OCI-LY1 (cell line): ENCODE data around the gene TOGARAM2.

Experiments used
- H2AFZ ChIP-seq: fragments of 200-600 bp; sonication (generic), shearing (Covaris generic); 2 replicates; pipeline ENCODE4 v1.6.0; 2014; ENCODE audit warnings: antibody characterized with exemption, mild to moderate bottlenecking, low read length
- H3F3A ChIP-seq: fragments of 200-600 bp; sonication (generic), shearing (Covaris generic); 2 replicates; pipeline ENCODE4 v1.6.0; 2014; ENCODE audit warnings: mild to moderate bottlenecking, antibody characterized with exemption, low read length, moderate library complexity; ENCODE audit not compliant: insufficient read depth
- H3K27ac ChIP-seq: fragments of 200-600 bp; sonication (generic); 2 replicates; pipeline ENCODE4 v1.5.1; 2014; ENCODE audit warnings: low read length, mixed run types, mild to moderate bottlenecking, low read depth; ENCODE audit not compliant: poor library complexity, severe bottlenecking
- H3K27me3 ChIP-seq: fragments of 200-600 bp; sonication (generic); 2 replicates; pipeline ENCODE4 v1.6.0; 2014; ENCODE audit warnings: antibody characterized with exemption, mild to moderate bottlenecking, low read length, moderate library complexity; ENCODE audit not compliant: insufficient read depth
- H3K36me3 ChIP-seq: fragments of 200-600 bp; sonication (generic); 2 replicates; pipeline ENCODE4 v1.6.1; 2014; ENCODE audit warnings: mild to moderate bottlenecking, antibody characterized with exemption, low read length, moderate library complexity, mixed read lengths; ENCODE audit not compliant: insufficient read depth
- H3K4me1 ChIP-seq: fragments of 200-600 bp; sonication (generic); 2 replicates; pipeline ENCODE4 v1.5.1; 2014; ENCODE audit warnings: mild to moderate bottlenecking, low read length, moderate library complexity; ENCODE audit not compliant: insufficient read depth, severe bottlenecking
- H3K4me2 ChIP-seq: fragments of 200-600 bp; sonication (generic), shearing (Covaris generic); 2 replicates; pipeline ENCODE4 v1.6.1; 2014; ENCODE audit warnings: low read length
- H3K4me3 ChIP-seq: fragments of 200-600 bp; sonication (generic); 2 replicates; pipeline ENCODE4 v1.5.1; 2014; ENCODE audit warnings: low read length, low read depth, mild to moderate bottlenecking, mixed read lengths; ENCODE audit not compliant: poor library complexity, severe bottlenecking
- H3K79me2 ChIP-seq: fragments of 200-600 bp; shearing (Covaris generic); 2 replicates; pipeline ENCODE4 v1.6.1; 2016; ENCODE audit warnings: mixed run types, low read length, mixed read lengths; ENCODE audit not compliant: insufficient read depth
- H3K9ac ChIP-seq: fragments of 200-600 bp; sonication (generic), shearing (Covaris generic); 2 replicates; pipeline ENCODE4 v1.6.1; 2014; ENCODE audit warnings: mild to moderate bottlenecking, low read length, mixed read lengths
- H3K9me2 ChIP-seq: fragments of 200-600 bp; sonication (generic), shearing (Covaris generic); 2 replicates; pipeline ENCODE4 v1.6.1; 2014; ENCODE audit warnings: low read depth, mild to moderate bottlenecking, low read length, mixed read lengths
- H3K9me3 ChIP-seq: fragments of 200-600 bp; shearing (Covaris generic); 2 replicates; pipeline ENCODE4 v1.6.1; 2014; ENCODE audit warnings: low read length, mixed read lengths
- H4K20me1 ChIP-seq: fragments of 200-600 bp; sonication (generic), shearing (Covaris generic); 2 replicates; pipeline ENCODE4 v1.6.0; 2016; ENCODE audit warnings: mild to moderate bottlenecking, low read length; ENCODE audit not compliant: insufficient read depth
- EZH2 ChIP-seq: fragments of 200-600 bp; sonication (generic), shearing (Covaris generic); IDR thresholded peaks from 2 replicates; pipeline ENCODE4 v1.8.0; 2017; ENCODE audit warnings: borderline replicate concordance, mixed run types, mild to moderate bottlenecking, antibody characterized with exemption, low read length, moderate library complexity, mixed read lengths
- TF ChIP-seq, protein P1 (sequence below): fragments of 200-600 bp; sonication (generic), shearing (Covaris generic); IDR thresholded peaks from 2 replicates; pipeline ENCODE4 v1.5.1; 2017; ENCODE audit warnings: mild to moderate bottlenecking, antibody characterized with exemption, low read length, moderate library complexity, mixed read lengths

The TOGARAM2 gene

DNA sequence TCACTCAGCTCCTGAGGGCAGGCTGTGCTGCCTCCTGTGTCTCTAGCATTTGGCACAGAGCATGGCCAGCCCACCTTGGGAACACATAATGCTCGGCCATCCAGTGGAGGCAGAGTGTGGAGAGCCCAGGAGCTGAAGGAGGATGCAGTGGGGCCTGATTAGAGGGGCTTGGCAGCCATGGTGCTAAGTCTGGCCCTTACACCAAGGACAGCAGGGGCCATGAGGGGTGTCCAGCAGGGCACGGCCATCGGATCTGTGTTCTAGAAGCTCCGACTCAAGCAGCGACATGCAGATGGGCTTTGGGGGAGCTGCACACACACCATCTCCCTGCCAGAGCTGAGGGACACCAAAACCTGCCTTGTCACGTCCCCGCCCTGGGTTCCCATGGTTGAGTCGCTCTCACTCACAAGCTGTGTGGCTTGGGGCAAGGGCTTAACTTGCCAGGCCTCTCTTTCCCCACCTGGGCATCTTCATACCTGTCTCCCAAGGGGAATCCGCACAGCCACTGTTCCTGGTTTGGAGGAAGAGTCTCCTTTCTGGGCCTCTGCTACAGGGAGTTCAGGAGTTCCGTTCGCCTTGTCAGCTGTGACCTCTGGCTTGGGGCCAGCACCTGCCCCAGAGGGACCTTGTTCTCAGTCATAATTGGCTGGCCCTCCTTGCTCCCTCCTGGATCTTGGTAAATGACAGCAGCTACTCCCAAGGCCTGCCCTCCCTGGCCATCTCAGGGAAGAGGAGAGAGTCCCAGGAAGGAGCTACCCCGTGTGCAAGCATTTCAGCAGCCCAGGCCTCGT is 1.3 kb upstream of the TOGARAM2 start:
- no peaks in the 10 kb centered on the region for H3F3A ChIP-seq
- H3K4me2 ChIP-seq: no peak overlapping the region
- no peaks in the 10 kb centered on the region for H3K36me3 ChIP-seq
- H3K9ac ChIP-seq: no peak overlapping the region
- H3K9me2 ChIP-seq: no peaks in the 10 kb centered on the region
- H3K4me3 ChIP-seq: no peak overlapping the region
- H3K4me1 ChIP-seq: no peaks in the 10 kb centered on the region
- no peaks in the 10 kb centered on the region for H3K9me3 ChIP-seq
- no peaks in the 10 kb centered on the region for H3K79me2 ChIP-seq
- no peak overlapping the region for H2AFZ ChIP-seq
- H4K20me1 ChIP-seq: no peaks in the 10 kb centered on the region
- TF ChIP-seq, protein P1, sequence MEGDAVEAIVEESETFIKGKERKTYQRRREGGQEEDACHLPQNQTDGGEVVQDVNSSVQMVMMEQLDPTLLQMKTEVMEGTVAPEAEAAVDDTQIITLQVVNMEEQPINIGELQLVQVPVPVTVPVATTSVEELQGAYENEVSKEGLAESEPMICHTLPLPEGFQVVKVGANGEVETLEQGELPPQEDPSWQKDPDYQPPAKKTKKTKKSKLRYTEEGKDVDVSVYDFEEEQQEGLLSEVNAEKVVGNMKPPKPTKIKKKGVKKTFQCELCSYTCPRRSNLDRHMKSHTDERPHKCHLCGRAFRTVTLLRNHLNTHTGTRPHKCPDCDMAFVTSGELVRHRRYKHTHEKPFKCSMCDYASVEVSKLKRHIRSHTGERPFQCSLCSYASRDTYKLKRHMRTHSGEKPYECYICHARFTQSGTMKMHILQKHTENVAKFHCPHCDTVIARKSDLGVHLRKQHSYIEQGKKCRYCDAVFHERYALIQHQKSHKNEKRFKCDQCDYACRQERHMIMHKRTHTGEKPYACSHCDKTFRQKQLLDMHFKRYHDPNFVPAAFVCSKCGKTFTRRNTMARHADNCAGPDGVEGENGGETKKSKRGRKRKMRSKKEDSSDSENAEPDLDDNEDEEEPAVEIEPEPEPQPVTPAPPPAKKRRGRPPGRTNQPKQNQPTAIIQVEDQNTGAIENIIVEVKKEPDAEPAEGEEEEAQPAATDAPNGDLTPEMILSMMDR: no peak
- TF ChIP-seq EZH2: no peak
- H3K27ac ChIP-seq: no peak overlapping the region
- no peaks in the 10 kb centered on the region for H3K27me3 ChIP-seq

DNA sequence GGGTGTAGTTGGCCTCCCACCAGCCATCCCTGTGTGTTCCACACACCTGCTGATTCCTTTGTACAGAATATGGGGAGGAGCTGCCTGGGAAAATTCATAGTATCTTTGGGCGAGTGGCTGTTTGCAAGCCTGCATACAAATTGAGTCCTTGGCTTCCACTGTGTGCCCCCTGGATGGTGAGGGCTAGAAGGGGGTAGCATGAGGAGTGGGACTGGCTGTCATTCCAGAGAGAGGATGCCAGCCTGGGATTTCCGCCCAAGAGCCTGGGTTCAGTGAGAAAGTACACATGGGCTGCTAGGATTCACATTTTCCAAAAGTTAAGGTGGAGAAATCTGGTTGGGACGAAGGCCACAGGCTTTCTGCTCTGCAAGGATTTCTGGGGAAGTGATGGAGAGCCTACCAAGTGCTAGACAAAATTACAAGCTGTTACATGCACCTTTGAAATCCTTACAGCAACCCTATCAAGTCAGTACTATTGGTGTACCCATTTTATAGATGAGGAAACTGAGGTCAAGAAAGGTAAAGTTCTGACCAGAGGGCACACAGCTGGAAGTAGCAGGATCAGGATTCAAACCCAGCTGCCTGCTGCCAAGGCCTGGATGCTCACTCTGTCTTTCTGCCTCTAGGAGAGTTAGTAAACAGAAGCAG is 606 bp upstream of the TOGARAM2 start:
- no peak for TF ChIP-seq EZH2
- TF ChIP-seq, protein P1: no peak
- no peaks in the 10 kb centered on the region for H3K9me2 ChIP-seq

DNA sequence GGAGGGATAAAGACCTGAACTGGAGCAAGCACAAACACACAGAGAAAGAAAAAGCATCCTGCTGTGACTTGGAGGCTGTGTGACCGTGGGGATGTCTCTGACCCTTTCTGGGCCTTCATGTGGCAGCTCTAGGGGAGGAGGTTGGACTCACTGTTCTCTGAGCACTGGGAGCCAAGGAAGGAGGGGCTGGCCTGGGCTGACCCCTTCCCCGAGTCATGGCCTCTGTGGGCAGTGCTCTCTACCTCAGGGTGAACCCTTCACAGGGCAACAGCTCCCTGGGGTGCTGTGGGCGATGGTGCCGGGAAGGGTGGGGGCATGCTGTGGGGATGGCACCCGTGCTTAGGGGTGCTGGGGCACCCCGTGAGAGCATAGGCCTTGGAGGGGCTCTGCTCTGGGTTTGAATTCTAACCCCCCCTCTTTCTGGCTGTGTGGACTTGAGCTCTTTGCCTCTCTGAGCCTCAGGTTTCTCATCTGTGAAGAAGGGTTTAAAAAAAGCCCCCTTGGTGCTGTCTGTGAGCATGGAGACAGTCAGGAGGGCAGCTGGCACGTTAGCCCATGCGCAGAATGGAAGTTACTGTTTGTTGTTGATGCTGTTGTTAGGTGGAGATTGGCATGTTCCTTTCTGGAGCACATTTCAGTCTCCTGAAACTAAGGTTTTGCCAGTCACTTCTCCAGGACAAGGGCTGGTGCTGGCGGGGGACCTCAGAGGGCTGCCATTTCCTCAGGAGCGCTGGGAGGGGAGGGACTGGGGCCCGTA is 700 bp downstream of the TOGARAM2 start:
- no peaks in the 10 kb centered on the region for H3K9me3 ChIP-seq
- H4K20me1 ChIP-seq: no peaks in the 10 kb centered on the region
- no peaks in the 10 kb centered on the region for H3K36me3 ChIP-seq
- H3K27ac ChIP-seq: no peak overlapping the region
- no peak overlapping the region for H3K4me2 ChIP-seq
- H3K4me3 ChIP-seq: no peak overlapping the region
- H3K9me2 ChIP-seq: no peaks in the 10 kb centered on the region
- H3K9ac ChIP-seq: no peak overlapping the region
- no peak for TF ChIP-seq EZH2
- TF ChIP-seq, protein P1: no peak
- H3K4me1 ChIP-seq: no peaks in the 10 kb centered on the region
- H3K79me2 ChIP-seq: no peaks in the 10 kb centered on the region
- H3F3A ChIP-seq: no peaks in the 10 kb centered on the region
- H3K27me3 ChIP-seq: no peaks in the 10 kb centered on the region
- H2AFZ ChIP-seq: no peak overlapping the region

More for the DNA sequence above, 606 bp upstream of the TOGARAM2 start:
- no peaks in the 10 kb centered on the region for H3K79me2 ChIP-seq
- H3K27me3 ChIP-seq: no peaks in the 10 kb centered on the region
- no peak overlapping the region for H3K9ac ChIP-seq
- no peaks in the 10 kb centered on the region for H3K36me3 ChIP-seq
- H3K4me1 ChIP-seq: no peaks in the 10 kb centered on the region
- no peak overlapping the region for H3K27ac ChIP-seq
- no peak overlapping the region for H3K4me3 ChIP-seq
- H2AFZ ChIP-seq: no peak overlapping the region
- H3K4me2 ChIP-seq: no peak overlapping the region
- no peaks in the 10 kb centered on the region for H3K9me3 ChIP-seq
- no peaks in the 10 kb centered on the region for H3F3A ChIP-seq
- no peaks in the 10 kb centered on the region for H4K20me1 ChIP-seq
